Measurements from ENCODE around the gene HECW1.

HECW1 gene

GRCh38 chr7:43260980-43261878, 148.8 kb downstream of the HECW1 start:
- H3K4me3 ChIP-seq (ENCODE audit: low read length), result no peak overlapping the region
- no peak for TF ChIP-seq ZNF274 (IDR thresholded peaks at IDR 0.05; ENCODE audit: low read depth, low read length)

GRCh38 chr7:43265139-43265538, 152.7 kb downstream of the HECW1 start:
- H3K4me3 ChIP-seq (ENCODE audit: low read length), result no peak overlapping the region
- no peak for TF ChIP-seq ZNF274 (IDR thresholded peaks at IDR 0.05; ENCODE audit: low read depth, low read length)

- H3K4me3 ChIP-seq (ENCODE audit: low read length), result no peak overlapping the region
- no peak for TF ChIP-seq ZNF274 (IDR thresholded peaks at IDR 0.05; ENCODE audit: low read depth, low read length)
Measured at GRCh38 chr7:43273939-43274719, 161.7 kb downstream of the HECW1 start.

- H3K4me3 ChIP-seq (ENCODE audit: low read length), result no peak overlapping the region
- no peak for TF ChIP-seq ZNF274 (IDR thresholded peaks at IDR 0.05; ENCODE audit: low read depth, low read length)
Measured at GRCh38 chr7:43274752-43275151, 162.3 kb downstream of the HECW1 start.

- H3K4me3 ChIP-seq (ENCODE audit: low read length), result no peak overlapping the region
Measured at GRCh38 chr7:43276547-43276946, 164.1 kb downstream of the HECW1 start.

GRCh38 chr7:43278088-43278644, 165.7 kb downstream of the HECW1 start:
- H3K4me3 ChIP-seq (ENCODE audit: low read length), result no peak overlapping the region
- TF ChIP-seq ZNF274 (IDR thresholded peaks at IDR 0.05; ENCODE audit: low read depth, low read length), result no peak

More at GRCh38 chr7:43276547-43276946, 164.1 kb downstream of the HECW1 start:
- no peak for TF ChIP-seq ZNF274 (IDR thresholded peaks at IDR 0.05; ENCODE audit: low read depth, low read length)

- TF ChIP-seq ZNF274 (IDR thresholded peaks at IDR 0.05; ENCODE audit: low read depth, low read length), result no peak
- H3K4me3 ChIP-seq (ENCODE audit: low read length), result no peak overlapping the region
Measured at GRCh38 chr7:43281268-43281667, 168.8 kb downstream of the HECW1 start.

- no peak for TF ChIP-seq ZNF274 (IDR thresholded peaks at IDR 0.05; ENCODE audit: low read depth, low read length)
- H3K4me3 ChIP-seq (ENCODE audit: low read length), result no peak overlapping the region
Measured at GRCh38 chr7:43283706-43284105, 171.3 kb downstream of the HECW1 start.

GRCh38 chr7:43289826-43290225, 177.4 kb downstream of the HECW1 start:
- no peak overlapping the region for H3K4me3 ChIP-seq (ENCODE audit: low read length)
- TF ChIP-seq ZNF274 (IDR thresholded peaks at IDR 0.05; ENCODE audit: low read depth, low read length), result no peak

GRCh38 chr7:43290978-43291377, 178.5 kb downstream of the HECW1 start:
- no peak for TF ChIP-seq ZNF274 (IDR thresholded peaks at IDR 0.05; ENCODE audit: low read depth, low read length)
- no peak overlapping the region for H3K4me3 ChIP-seq (ENCODE audit: low read length)

- H3K4me3 ChIP-seq (ENCODE audit: low read length), result no peak overlapping the region
- TF ChIP-seq ZNF274 (IDR thresholded peaks at IDR 0.05; ENCODE audit: low read depth, low read length), result no peak
Measured at GRCh38 chr7:43291789-43292188, 179.3 kb downstream of the HECW1 start.

- no peak overlapping the region for H3K4me3 ChIP-seq (ENCODE audit: low read length)
- no peak for TF ChIP-seq ZNF274 (IDR thresholded peaks at IDR 0.05; ENCODE audit: low read depth, low read length)
Measured at GRCh38 chr7:43292384-43292783, 179.9 kb downstream of the HECW1 start.

GRCh38 chr7:43294080-43294630, 181.7 kb downstream of the HECW1 start:
- no peak for TF ChIP-seq ZNF274 (IDR thresholded peaks at IDR 0.05; ENCODE audit: low read depth, low read length)
- no peak overlapping the region for H3K4me3 ChIP-seq (ENCODE audit: low read length)

GRCh38 chr7:43295429-43295828, 183.0 kb downstream of the HECW1 start:
- TF ChIP-seq ZNF274 (IDR thresholded peaks at IDR 0.05; ENCODE audit: low read depth, low read length), result no peak
- no peak overlapping the region for H3K4me3 ChIP-seq (ENCODE audit: low read length)
